ENCODE data around the gene PPM1J.

PPM1J gene

GRCh38 chr1:112687785-112688496 lies 27.2 kb downstream of the PPM1J start:
- DNase-seq (ENCODE audit: low read depth) = no peak

GRCh38 chr1:112687361-112687760 lies 27.8 kb downstream of the PPM1J start:
- no peak for DNase-seq (ENCODE audit: low read depth)

- DNase-seq (ENCODE audit: low read depth) = no peak
Measured at GRCh38 chr1:112686835-112687234, 28.3 kb downstream of the PPM1J start.

GRCh38 chr1:112686417-112686816 lies 28.7 kb downstream of the PPM1J start:
- DNase-seq (ENCODE audit: low read depth) = no peak

GRCh38 chr1:112685913-112686312 lies 29.2 kb downstream of the PPM1J start:
- no peak for DNase-seq (ENCODE audit: low read depth)

GRCh38 chr1:112678605-112679004 lies 36.5 kb downstream of the PPM1J start:
- DNase-seq (ENCODE audit: low read depth) = no peak

GRCh38 chr1:112677501-112677900 lies 37.6 kb downstream of the PPM1J start:
- no peak for DNase-seq (ENCODE audit: low read depth)

GRCh38 chr1:112676543-112676942 lies 38.6 kb downstream of the PPM1J start:
- DNase-seq (ENCODE audit: low read depth) = no peak

GRCh38 chr1:112675728-112676381 lies 39.3 kb downstream of the PPM1J start:
- DNase-seq (ENCODE audit: low read depth) = no peak

- DNase-seq (ENCODE audit: low read depth) = no peak
Measured at GRCh38 chr1:112674986-112675727, 40.0 kb downstream of the PPM1J start.

- peak; percentile 65 for DNase-seq (ENCODE audit: low read depth)
Measured at GRCh38 chr1:112674440-112674985, 40.6 kb downstream of the PPM1J start, which contains the start of gene MOV10. TSS of gene MOV10 (plus strand) at chr1:112674659. CDS start at chr1:112674913, 254 bp downstream.

GRCh38 chr1:112673592-112674439 lies 41.3 kb downstream of the PPM1J start:
- DNase-seq (ENCODE audit: low read depth) = peak; percentile 28

GRCh38 chr1:112672842-112673241 lies 42.3 kb downstream of the PPM1J start:
- DNase-seq (ENCODE audit: low read depth) = no peak

- DNase-seq (ENCODE audit: low read depth) = no peak
Measured at GRCh38 chr1:112672009-112672408, 43.1 kb downstream of the PPM1J start.

GRCh38 chr1:112666946-112667345 lies 48.2 kb downstream of the PPM1J start:
- DNase-seq (ENCODE audit: low read depth) = no peak

GRCh38 chr1:112665857-112666256 lies 49.3 kb downstream of the PPM1J start:
- DNase-seq (ENCODE audit: low read depth) = no peak

All from HS-5 (cell line).